Smooth muscle cell (in vitro differentiated cells): ENCODE results near the gene SPINK1. TPM values are rescaled to one million over a fixed set of nuclear protein-coding genes. Genes with fewer than 3 reads are reported as not detected.

Experiments
- DNase-seq: peaks from one replicate; lab custom pipeline; 2025; ENCODE audit not compliant: unreplicated experiment; lab: John Stamatoyannopoulos, UW
- H2AFZ ChIP-seq: fragments of 200-600 bp; sonication (generic); 2 replicates; pipeline ENCODE4 v1.6.0; 2016; ENCODE audit warnings: antibody characterized with exemption, low read depth, mild to moderate bottlenecking
- H3F3A ChIP-seq: fragments of 200-600 bp; sonication (generic); 2 replicates; pipeline ENCODE4 v1.6.0; 2017; ENCODE audit warnings: antibody characterized with exemption, low read depth
- H3K27ac ChIP-seq: fragments of 200-600 bp; sonication (generic); 2 replicates; pipeline ENCODE4 v1.5.1; 2016; ENCODE audit warnings: low read depth, mild to moderate bottlenecking
- H3K27me3 ChIP-seq: fragments of 200-600 bp; sonication (generic); 2 replicates; pipeline ENCODE4 v1.6.1; 2016; ENCODE audit warnings: low read depth, mild to moderate bottlenecking
- H3K36me3 ChIP-seq: fragments of 200-600 bp; sonication (generic); 2 replicates; pipeline ENCODE4 v1.5.1; 2016; ENCODE audit warnings: low read depth
- H3K4me1 ChIP-seq: fragments of 200-600 bp; sonication (generic); 2 replicates; pipeline ENCODE4 v1.5.1; 2016; ENCODE audit warnings: low read depth
- H3K4me2 ChIP-seq: fragments of 200-600 bp; sonication (generic); 2 replicates; pipeline ENCODE4 v1.6.0; 2016; ENCODE audit warnings: mild to moderate bottlenecking
- H3K4me3 ChIP-seq: fragments of 200-600 bp; sonication (generic); 2 replicates; pipeline ENCODE4 v1.5.1; 2016; ENCODE audit warnings: mild to moderate bottlenecking
- H3K79me2 ChIP-seq: fragments of 200-600 bp; sonication (generic); 2 replicates; pipeline ENCODE4 v1.6.0; 2016; ENCODE audit warnings: low read depth, mild to moderate bottlenecking
- H3K9ac ChIP-seq: fragments of 200-600 bp; sonication (generic); 2 replicates; pipeline ENCODE4 v1.6.0; 2016; ENCODE audit warnings: low read depth
- H3K9me3 ChIP-seq: fragments of 200-600 bp; sonication (generic); replicated peaks from 2 replicates; pipeline ENCODE4 v1.5.1; 2016; ENCODE audit warnings: low read depth
- H4K20me1 ChIP-seq: fragments of 200-600 bp; sonication (generic); 2 replicates; pipeline ENCODE4 v1.6.0; 2016; ENCODE audit warnings: low read depth
- WGBS: methylation state at CpG from one replicate; pipeline ENCODE4 v1.1.7; 2016; ENCODE audit warnings: low lambda C conversion rate; 5-methylcytosine and 5-hydroxymethylcytosine counted together
- polyA plus RNA-seq: library from polyadenylated mRNA; unstranded; fragments of >200 nt; fragmentation: Nextera tagmentation; extraction: Ambion mirVana; gene quantifications from 2 replicates; pipeline ENCODE4 v1.2.1, GENCODE V29; 2016
- total RNA-seq: library from RNA; depleted of rRNA; stranded (reverse); fragments of >200 nt; gene quantifications from 2 replicates; pipeline ENCODE4 v1.2.3, GENCODE V29; 2014
- TF ChIP-seq, protein P1 (sequence below): fragments of 200-600 bp; sonication (generic); IDR thresholded peaks from 2 replicates; pipeline ENCODE4 v1.5.1; 2017; ENCODE audit warnings: borderline replicate concordance, mild to moderate bottlenecking, antibody characterized with exemption; ENCODE audit not compliant: insufficient read depth, poor library complexity, severe bottlenecking

Gene SPINK1
- total and polyA plus RNA-seq, 2 experiments from 2014 or later = 0.69 TPM; not detected in 1

DNA sequence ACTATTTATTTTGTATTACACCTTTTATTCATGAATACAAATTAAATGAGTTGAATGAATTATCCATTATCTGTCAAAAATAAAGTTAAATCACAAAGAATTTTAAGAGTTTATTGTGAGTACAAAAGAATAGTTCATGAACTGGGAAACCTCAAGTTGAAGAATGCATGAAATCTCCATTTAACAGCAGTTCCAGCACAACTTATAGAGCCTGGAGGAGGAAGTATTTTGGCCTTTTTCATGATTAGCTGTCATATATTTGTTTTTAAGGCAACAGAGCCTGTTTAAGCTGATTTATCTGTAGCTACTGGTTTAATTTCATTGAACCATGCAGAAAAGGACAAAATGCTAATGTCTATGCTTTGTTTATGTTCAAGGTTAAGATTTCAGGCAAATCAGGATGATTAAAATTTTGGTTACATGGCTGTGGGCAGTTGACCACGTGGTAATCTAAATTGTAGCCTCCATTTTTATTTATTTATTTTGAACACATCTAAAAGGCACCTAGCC, 12.2 kb downstream of the SPINK1 start:
- 79% methylated on average over 1 of the region's 1 CpG for WGBS
- TF ChIP-seq, protein P1, sequence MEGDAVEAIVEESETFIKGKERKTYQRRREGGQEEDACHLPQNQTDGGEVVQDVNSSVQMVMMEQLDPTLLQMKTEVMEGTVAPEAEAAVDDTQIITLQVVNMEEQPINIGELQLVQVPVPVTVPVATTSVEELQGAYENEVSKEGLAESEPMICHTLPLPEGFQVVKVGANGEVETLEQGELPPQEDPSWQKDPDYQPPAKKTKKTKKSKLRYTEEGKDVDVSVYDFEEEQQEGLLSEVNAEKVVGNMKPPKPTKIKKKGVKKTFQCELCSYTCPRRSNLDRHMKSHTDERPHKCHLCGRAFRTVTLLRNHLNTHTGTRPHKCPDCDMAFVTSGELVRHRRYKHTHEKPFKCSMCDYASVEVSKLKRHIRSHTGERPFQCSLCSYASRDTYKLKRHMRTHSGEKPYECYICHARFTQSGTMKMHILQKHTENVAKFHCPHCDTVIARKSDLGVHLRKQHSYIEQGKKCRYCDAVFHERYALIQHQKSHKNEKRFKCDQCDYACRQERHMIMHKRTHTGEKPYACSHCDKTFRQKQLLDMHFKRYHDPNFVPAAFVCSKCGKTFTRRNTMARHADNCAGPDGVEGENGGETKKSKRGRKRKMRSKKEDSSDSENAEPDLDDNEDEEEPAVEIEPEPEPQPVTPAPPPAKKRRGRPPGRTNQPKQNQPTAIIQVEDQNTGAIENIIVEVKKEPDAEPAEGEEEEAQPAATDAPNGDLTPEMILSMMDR = no peak
- no peaks in the 10 kb centered on the region for H3K79me2 ChIP-seq
- no peak for DNase-seq
- H3K27ac ChIP-seq = no peak overlapping the region
- no peak overlapping the region for H2AFZ ChIP-seq
- no peak overlapping the region for H3K9ac ChIP-seq
- no peak overlapping the region for H3K4me3 ChIP-seq
- H3K4me2 ChIP-seq = no peak overlapping the region
- no peaks in the 10 kb centered on the region for H3K9me3 ChIP-seq
- no peaks in the 10 kb centered on the region for H3F3A ChIP-seq
- H3K36me3 ChIP-seq = no peaks in the 10 kb centered on the region
- no peaks in the 10 kb centered on the region for H3K4me1 ChIP-seq
- no peaks in the 10 kb centered on the region for H4K20me1 ChIP-seq
- peaks cover 4% of the 10 kb centered on the region for H3K27me3 ChIP-seq

DNA sequence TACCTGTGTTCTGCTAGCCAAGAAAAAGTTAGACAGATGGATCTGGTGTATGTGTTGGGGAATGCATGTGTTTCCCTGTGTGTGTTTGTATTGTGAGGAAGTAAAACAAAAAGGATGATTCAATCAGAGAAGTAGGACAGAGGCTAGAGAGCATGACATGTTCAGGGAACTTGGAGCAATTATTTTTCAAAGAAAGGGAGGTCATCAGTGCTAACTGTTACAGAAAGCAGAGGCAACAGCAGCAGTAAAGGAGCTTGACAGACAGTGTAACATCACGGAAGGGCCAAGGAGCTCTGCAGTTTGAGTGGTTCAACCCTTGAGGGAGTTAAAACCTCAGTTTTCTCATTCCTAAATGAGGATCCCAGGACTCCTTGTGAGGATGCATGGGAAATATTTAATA, 13.2 kb downstream of the SPINK1 start:
- TF ChIP-seq, protein P1 = no peak
- Histone ChIP-seq H2AFZ (no peak overlapping the region), H3F3A (no peaks in the 10 kb centered on the region), H3K79me2 (no peaks in the 10 kb centered on the region), H3K27ac (no peak overlapping the region), H3K4me2 (no peak overlapping the region), H3K27me3 (peaks cover 4% of the 10 kb centered on the region), H3K4me1 (no peaks in the 10 kb centered on the region), H4K20me1 (no peaks in the 10 kb centered on the region), H3K4me3 (no peak overlapping the region), H3K36me3 (no peaks in the 10 kb centered on the region), H3K9ac (no peak overlapping the region), H3K9me3 (no peaks in the 10 kb centered on the region)
- 73% methylated on average over 1 of the region's 1 CpG for WGBS
- no peak for DNase-seq

DNA sequence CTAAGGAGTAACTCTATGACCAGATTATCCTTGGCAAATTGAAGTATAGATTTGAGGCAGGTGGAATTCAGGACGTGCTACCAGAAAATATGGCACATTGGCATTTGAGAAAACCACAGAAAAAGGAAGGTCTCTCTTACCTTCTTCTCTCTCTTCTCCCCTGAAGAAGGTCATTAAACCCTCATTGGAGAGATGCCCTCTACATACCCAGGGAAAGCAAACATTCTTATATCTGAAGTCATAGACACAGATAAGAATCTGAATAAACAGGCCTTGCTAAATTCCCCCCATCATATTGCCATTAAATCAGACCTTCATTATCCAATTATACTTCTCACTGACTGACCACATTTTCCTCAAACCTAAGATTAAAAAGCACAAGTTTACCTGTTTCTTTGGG, 17.8 kb downstream of the SPINK1 start:
- Histone ChIP-seq H3K27ac (no peak overlapping the region), H2AFZ (no peak overlapping the region), H3K36me3 (no peaks in the 10 kb centered on the region), H3K79me2 (no peaks in the 10 kb centered on the region), H3K27me3 (no peaks in the 10 kb centered on the region), H3K4me3 (no peak overlapping the region), H3F3A (no peaks in the 10 kb centered on the region), H4K20me1 (no peaks in the 10 kb centered on the region), H3K9ac (no peak overlapping the region), H3K4me2 (no peak overlapping the region), H3K9me3 (no peaks in the 10 kb centered on the region), H3K4me1 (no peaks in the 10 kb centered on the region)
- WGBS = 78% methylated on average over 1 of the region's 1 CpG
- DNase-seq = no peak
- TF ChIP-seq, protein P1 = no peak
